Progenitor cell of endocrine pancreas (in vitro differentiated cells): ENCODE results near the gene TBX6. TPM values are rescaled to one million over a fixed set of nuclear protein-coding genes. Genes with fewer than 3 reads are reported as not detected.

Experiments used
- DNase-seq: peaks from one replicate; pipeline ENCODE4 v3.0.0; 2021; ENCODE audit warnings: low spot score; ENCODE audit not compliant: unreplicated experiment
- H3K27ac Mint-ChIP-seq: 2 replicates; pipeline ENCODE4 v1.8.0; 2021; ENCODE audit warnings: mild to moderate bottlenecking, moderate library complexity, mixed read lengths
- H3K27me3 Mint-ChIP-seq: 2 replicates; pipeline ENCODE4 v1.8.0; 2021; ENCODE audit warnings: mixed read lengths
- H3K36me3 Mint-ChIP-seq: 2 replicates; pipeline ENCODE4 v1.8.0; 2022; ENCODE audit warnings: mixed read lengths; ENCODE audit not compliant: insufficient read depth
- H3K4me1 Mint-ChIP-seq: 2 replicates; pipeline ENCODE4 v1.8.0; 2021; ENCODE audit warnings: low read depth, mixed read lengths
- H3K4me3 Mint-ChIP-seq: 2 replicates; pipeline ENCODE4 v1.8.0; 2021; ENCODE audit warnings: low read depth, mild to moderate bottlenecking, moderate library complexity, mixed read lengths
- H3K9me3 Mint-ChIP-seq: 2 replicates; pipeline ENCODE4 v1.8.0; 2021; ENCODE audit warnings: low read depth, mixed read lengths
- total RNA-seq: library from RNA; stranded (reverse); gene quantifications from 2 replicates; pipeline ENCODE4 v1.2.1, GENCODE V29; 2021
- TF ChIP-seq, protein P1 (sequence below): fragments of 200-600 bp; sonication (generic); IDR thresholded peaks from one replicate; pipeline ENCODE4 v1.5.0; 2021; ENCODE audit warnings: antibody characterized with exemption, mild to moderate bottlenecking; ENCODE audit not compliant: unreplicated experiment

Gene TBX6
- total RNA-seq, 1 donor from 2014 or later: 3.5 TPM

DNA sequence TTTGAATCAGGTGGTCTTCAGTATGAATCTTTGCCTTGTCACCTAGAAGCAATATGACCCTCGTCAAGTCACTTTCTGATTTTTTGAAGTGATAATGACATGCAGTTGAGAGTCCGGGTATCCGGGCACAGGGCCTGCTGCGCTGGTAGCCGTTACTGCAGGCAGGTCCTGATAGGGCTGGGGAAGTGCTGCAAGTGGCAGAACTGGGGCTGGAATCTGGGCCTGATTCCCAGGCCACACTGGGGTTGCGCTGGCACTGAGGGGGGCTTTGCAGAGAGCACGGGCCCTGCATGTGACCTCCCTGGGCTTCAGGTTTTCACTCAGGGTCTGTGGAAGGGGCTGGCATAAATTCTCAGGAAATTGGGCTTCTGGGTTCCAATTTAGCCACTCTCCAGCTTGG lies 13.0 kb downstream of the TBX6 start:
- no peaks in the 10 kb centered on the region for H3K9me3 Mint-ChIP-seq
- TF ChIP-seq, protein P1, sequence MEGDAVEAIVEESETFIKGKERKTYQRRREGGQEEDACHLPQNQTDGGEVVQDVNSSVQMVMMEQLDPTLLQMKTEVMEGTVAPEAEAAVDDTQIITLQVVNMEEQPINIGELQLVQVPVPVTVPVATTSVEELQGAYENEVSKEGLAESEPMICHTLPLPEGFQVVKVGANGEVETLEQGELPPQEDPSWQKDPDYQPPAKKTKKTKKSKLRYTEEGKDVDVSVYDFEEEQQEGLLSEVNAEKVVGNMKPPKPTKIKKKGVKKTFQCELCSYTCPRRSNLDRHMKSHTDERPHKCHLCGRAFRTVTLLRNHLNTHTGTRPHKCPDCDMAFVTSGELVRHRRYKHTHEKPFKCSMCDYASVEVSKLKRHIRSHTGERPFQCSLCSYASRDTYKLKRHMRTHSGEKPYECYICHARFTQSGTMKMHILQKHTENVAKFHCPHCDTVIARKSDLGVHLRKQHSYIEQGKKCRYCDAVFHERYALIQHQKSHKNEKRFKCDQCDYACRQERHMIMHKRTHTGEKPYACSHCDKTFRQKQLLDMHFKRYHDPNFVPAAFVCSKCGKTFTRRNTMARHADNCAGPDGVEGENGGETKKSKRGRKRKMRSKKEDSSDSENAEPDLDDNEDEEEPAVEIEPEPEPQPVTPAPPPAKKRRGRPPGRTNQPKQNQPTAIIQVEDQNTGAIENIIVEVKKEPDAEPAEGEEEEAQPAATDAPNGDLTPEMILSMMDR: no peak
- no peak for DNase-seq
- H3K4me1 Mint-ChIP-seq: peaks cover 15% of the 10 kb centered on the region
- no peak overlapping the region for H3K4me3 Mint-ChIP-seq
- no peak overlapping the region for H3K27ac Mint-ChIP-seq
- peaks cover 10% of the 10 kb centered on the region for H3K36me3 Mint-ChIP-seq
- no peaks in the 10 kb centered on the region for H3K27me3 Mint-ChIP-seq

DNA sequence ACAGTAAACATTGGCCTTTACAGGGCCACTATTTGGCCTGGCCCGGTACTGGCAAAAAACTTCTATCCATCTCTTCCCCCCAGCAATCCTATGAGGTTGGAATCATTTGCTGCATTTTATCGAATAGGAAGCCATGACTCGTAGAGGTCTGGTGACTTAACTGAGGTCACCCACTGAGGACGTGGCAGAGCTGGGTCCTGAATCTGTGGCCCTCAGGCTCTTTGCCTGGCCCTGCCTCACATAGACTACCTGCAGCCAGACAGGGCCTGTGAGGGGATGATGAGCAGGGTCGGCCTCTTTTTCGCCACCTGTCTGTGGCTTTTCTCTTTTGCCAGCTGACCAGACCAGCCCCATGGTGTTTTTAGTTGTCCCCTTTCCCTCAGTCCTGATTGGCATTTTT lies 14.1 kb downstream of the TBX6 start:
- Mint-ChIP-seq H3K4me1 (peaks cover 15% of the 10 kb centered on the region), H3K27ac (no peak overlapping the region), H3K36me3 (peaks cover 7% of the 10 kb centered on the region), H3K27me3 (no peaks in the 10 kb centered on the region), H3K4me3 (peak overlapping the region; percentile 92), H3K9me3 (no peaks in the 10 kb centered on the region)
- DNase-seq: no peak
- TF ChIP-seq, protein P1: no peak

DNA sequence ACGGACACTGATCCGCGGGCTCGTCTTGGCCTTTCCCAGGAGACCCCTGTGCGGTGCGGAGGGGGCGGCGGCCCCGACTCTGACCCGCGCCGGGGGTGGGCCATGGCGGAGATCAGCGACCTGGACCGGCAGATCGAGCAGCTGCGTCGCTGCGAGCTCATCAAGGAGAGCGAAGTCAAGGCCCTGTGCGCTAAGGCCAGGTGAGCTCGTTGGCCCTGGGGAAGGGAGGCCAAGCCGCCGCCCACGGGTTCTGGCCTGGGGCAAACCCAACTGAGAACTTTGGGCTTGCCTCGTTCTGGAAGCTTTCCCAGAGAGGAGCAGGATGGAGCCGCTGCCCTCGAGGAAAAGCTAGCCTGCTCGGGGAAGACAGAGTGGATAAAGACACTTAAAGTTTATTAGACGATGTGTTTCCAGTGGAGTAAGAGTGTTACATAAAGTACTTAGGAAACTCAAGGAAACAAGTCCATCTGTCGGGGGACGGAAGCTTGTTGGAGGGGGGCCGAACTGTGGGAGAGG lies 15.4 kb downstream of the TBX6 start:
- Mint-ChIP-seq H3K36me3 (peaks cover 9% of the 10 kb centered on the region), H3K4me3 (peak overlapping the region; percentile 92), H3K4me1 (peaks cover 15% of the 10 kb centered on the region), H3K27me3 (no peaks in the 10 kb centered on the region), H3K9me3 (no peaks in the 10 kb centered on the region), H3K27ac (peak overlapping the region; percentile 91)
- TF ChIP-seq, protein P1: no peak
- no peak for DNase-seq

DNA sequence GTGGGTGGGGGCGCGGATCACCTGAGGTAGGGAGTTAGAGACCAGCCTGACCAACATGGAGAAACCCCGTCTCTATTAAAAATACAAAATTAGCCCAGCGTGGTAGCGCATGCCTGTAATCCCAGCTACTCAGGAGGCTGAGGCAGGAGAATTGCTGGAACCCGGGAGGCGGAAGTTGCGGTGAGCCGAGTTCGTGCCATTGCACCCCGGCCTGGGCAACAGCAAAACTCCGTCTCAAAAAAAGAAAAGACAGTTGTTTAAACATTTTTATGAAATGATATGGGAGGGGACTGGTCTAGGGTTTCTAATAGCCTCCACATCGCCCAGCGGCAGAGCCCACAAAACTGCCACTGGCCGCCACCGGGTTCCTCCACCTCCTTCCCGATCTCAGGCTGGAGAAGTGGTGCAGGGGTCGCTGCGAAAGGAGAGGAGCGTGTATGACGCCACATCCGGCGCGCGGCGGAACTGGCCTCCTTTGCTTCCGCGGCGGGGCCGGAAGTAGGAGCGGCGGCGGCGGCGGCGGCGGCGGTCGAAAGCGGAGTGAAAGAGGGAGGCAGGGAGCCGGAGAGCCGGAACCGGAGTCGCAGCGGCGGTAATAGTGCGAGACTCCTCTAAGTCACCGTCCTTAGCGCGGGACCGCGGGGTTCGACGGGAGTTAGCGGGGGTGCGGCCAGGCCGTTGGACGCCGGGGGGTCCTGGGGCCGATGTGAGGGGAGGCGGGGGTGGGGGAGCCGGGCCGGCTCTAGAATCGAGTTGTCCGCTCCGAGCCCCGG lies 16.0 kb downstream of the TBX6 start, which contains the start of gene PPP4C:
TSS of gene PPP4C (plus strand) at position 492 of the 773 bp plus-strand sequence. CDS start 384 bp downstream, outside the sequence.
- Mint-ChIP-seq H3K9me3 (no peaks in the 10 kb centered on the region), H3K27me3 (no peaks in the 10 kb centered on the region), H3K27ac (peak within 1 kb of the TSS; percentile 94), H3K4me1 (peaks cover 15% of the 10 kb centered on the region), H3K4me3 (peak within 1 kb of the TSS; percentile 92), H3K36me3 (peaks cover 12% of the 10 kb centered on the region)
- TF ChIP-seq, protein P1: peak; percentile 18
- peak; percentile 78 for DNase-seq

DNA sequence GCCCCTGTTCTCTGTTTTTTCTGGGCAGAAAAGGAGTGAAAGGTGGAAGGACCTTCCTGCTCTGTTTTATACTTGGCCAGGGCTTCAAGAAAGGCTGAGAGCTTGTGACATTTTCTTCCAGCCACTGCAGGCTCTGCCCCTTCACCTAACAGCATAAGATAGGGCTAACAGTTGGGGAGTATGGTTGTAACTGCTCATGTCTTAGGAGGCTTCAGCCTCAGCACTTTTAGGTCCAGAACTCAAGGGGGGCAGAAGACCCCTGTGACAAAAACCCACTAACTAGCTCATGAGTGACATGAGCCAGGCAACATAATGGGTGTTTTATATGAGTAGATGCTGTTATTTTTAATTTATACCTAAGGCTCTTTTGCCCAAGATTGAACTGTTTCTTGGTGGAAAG lies 21.2 kb downstream of the TBX6 start:
- Mint-ChIP-seq H3K27ac (peak overlapping the region; percentile 16), H3K9me3 (no peaks in the 10 kb centered on the region), H3K4me3 (no peak overlapping the region), H3K36me3 (peaks cover 20% of the 10 kb centered on the region), H3K4me1 (peaks cover 8% of the 10 kb centered on the region), H3K27me3 (no peaks in the 10 kb centered on the region)
- DNase-seq: no peak
- TF ChIP-seq, protein P1: no peak
